A673 (cell line): Measurements from ENCODE around the gene HNRNPUL2. TPM values are rescaled to one million over a fixed set of nuclear protein-coding genes. Genes with fewer than 3 reads are reported as not detected.

Experiments used
- BruUV-seq: library from RNA; stranded (reverse); fragments of 400-500 nt; replicated peaks from 2 replicates; lab custom pipeline; 2021; lab: Mats Ljungman, UMichigan
- CTCF ChIA-PET: fragments of 300-600 bp; sonication (Branson Sonifier 250); formaldehyde crosslinking; loops from one replicate; lab custom pipeline; 2022; ENCODE audit warnings: antibody characterized with exemption; lab: Charles Lee
- POLR2A ChIA-PET: fragments of 300-600 bp; sonication (Branson Sonifier 250); formaldehyde crosslinking; loops from one replicate; lab custom pipeline; 2022; ENCODE audit warnings: antibody characterized with exemption; ENCODE audit not compliant: low non-redundant PET; lab: Charles Lee
- DNase-seq: peaks from one replicate; pipeline ENCODE4 v3.0.0-alpha.2; 2015; ENCODE audit warnings: low spot score
- H3K27ac ChIP-seq: fragments of 200-600 bp; sonication (generic); 2 replicates; pipeline ENCODE4 v1.5.1; 2016; ENCODE audit warnings: mixed run types, low read depth, mild to moderate bottlenecking, mixed read lengths, antibody characterized with exemption, low read length; ENCODE audit not compliant: poor library complexity, severe bottlenecking
- H3K27me3 ChIP-seq: fragments of 200-600 bp; sonication (generic); replicated peaks from 2 replicates; pipeline ENCODE4 v1.6.1; 2017; ENCODE audit warnings: mixed run types, low read depth, mild to moderate bottlenecking, mixed read lengths, antibody characterized with exemption, low read length; ENCODE audit not compliant: insufficient read depth, poor library complexity
- H3K36me3 ChIP-seq: fragments of 200-600 bp; sonication (generic); 2 replicates; pipeline ENCODE4 v1.6.1; 2016; ENCODE audit warnings: mixed run types, mild to moderate bottlenecking, mixed read lengths, antibody characterized with exemption, low read length; ENCODE audit not compliant: insufficient read depth, poor library complexity, severe bottlenecking
- H3K4me1 ChIP-seq: fragments of 200-600 bp; sonication (generic); 2 replicates; pipeline ENCODE4 v1.6.1; 2017; ENCODE audit warnings: mixed run types, mild to moderate bottlenecking, mixed read lengths, antibody characterized with exemption, low read length; ENCODE audit not compliant: insufficient read depth, poor library complexity, severe bottlenecking
- H3K4me3 ChIP-seq: fragments of 200-600 bp; sonication (generic); 2 replicates; pipeline ENCODE4 v1.5.1; 2016; ENCODE audit warnings: low read depth, mixed run types, mild to moderate bottlenecking, mixed read lengths, low read length; ENCODE audit not compliant: poor library complexity, severe bottlenecking
- H3K9me3 ChIP-seq: fragments of 200-600 bp; sonication (generic); 2 replicates; pipeline ENCODE4 v1.6.1; 2016; ENCODE audit warnings: mixed run types, low read depth, mild to moderate bottlenecking, mixed read lengths, antibody characterized with exemption, low read length; ENCODE audit not compliant: poor library complexity, severe bottlenecking
- CTCF ChIP-seq: fragments of 300-800, 200-600 bp; sonication (generic); conservative IDR thresholded peaks from 2 replicates; pipeline ENCODE4 v1.5.1; 2017; ENCODE audit warnings: low read depth, mild to moderate bottlenecking, antibody characterized with exemption, low read length, moderate library complexity, mixed read lengths
- EZH2 ChIP-seq: fragments of 200-600 bp; sonication (generic); IDR thresholded peaks from 2 replicates; pipeline ENCODE4 v1.6.1; 2017; ENCODE audit warnings: borderline replicate concordance, low read depth, mild to moderate bottlenecking, mixed read lengths, antibody characterized with exemption, low read length; ENCODE audit not compliant: poor library complexity, severe bottlenecking
- intact Hi-C: fragments of 100-400 bp; cut with micrococcal nuclease; formaldehyde crosslinking; loops from one replicate; pipeline ENCODE4 v1.10.0; 2022; ENCODE audit not compliant: unreplicated experiment
- total RNA-seq: library from RNA; stranded (reverse); gene quantifications from 2 replicates; pipeline ENCODE4 v1.2.3, GENCODE V29; 2021

The HNRNPUL2 gene
- total RNA-seq, 1 experiment from 2014 or later: 104 TPM

- H3K4me3 ChIP-seq: no peak overlapping the region
- H3K27ac ChIP-seq: peak overlapping the region; percentile 10
- CTCF ChIA-PET: no interaction called here
- no peaks in the 10 kb centered on the region for H3K9me3 ChIP-seq
- peaks cover 82% of the 10 kb centered on the region for H3K36me3 ChIP-seq
- DNase-seq: peak; percentile 84
- H3K4me1 ChIP-seq: peaks cover 8% of the 10 kb centered on the region
- TSS peak; percentile 68 for BruUV-seq
- no peaks in the 10 kb centered on the region for H3K27me3 ChIP-seq
- POLR2A ChIA-PET: no interaction called here
- TF ChIP-seq EZH2 (no peak), CTCF (peak; percentile 50)
- intact Hi-C loops: no loop called here
Measured at GRCh38 chr11:62721994-62722393, 5.3 kb downstream of the HNRNPUL2 start.

- Histone ChIP-seq H3K27me3 (no peaks in the 10 kb centered on the region), H3K36me3 (peaks cover 97% of the 10 kb centered on the region), H3K4me3 (no peak overlapping the region), H3K4me1 (peaks cover 4% of the 10 kb centered on the region), H3K27ac (no peak overlapping the region), H3K9me3 (no peaks in the 10 kb centered on the region)
- no TSS peak for BruUV-seq
- ChIA-PET CTCF (no interaction called here), POLR2A (interaction anchor here (0.7 kb wide), 1 partner anchor 8 kb away, joined by 3 read pairs; the partner anchor contains the start of gene HNRNPUL2)
- intact Hi-C loops: no loop called here
- peak; percentile 57 for DNase-seq
- TF ChIP-seq EZH2 (no peak), CTCF (no peak)
Measured at GRCh38 chr11:62719302-62719978, 7.8 kb downstream of the HNRNPUL2 start.

- H3K4me3 ChIP-seq: no peak overlapping the region
- ChIA-PET CTCF (no interaction called here), POLR2A (interaction anchor here (0.6 to 0.7 kb wide), 2 partner anchors 44 to 139 kb away, joined by 6 to 8 read pairs; no protein-coding TSS in a partner anchor)
- no TSS peak for BruUV-seq
- peaks cover 4% of the 10 kb centered on the region for H3K4me1 ChIP-seq
- peaks cover 96% of the 10 kb centered on the region for H3K36me3 ChIP-seq
- no peaks in the 10 kb centered on the region for H3K9me3 ChIP-seq
- peak overlapping the region; percentile 2 for H3K27ac ChIP-seq
- H3K27me3 ChIP-seq: no peaks in the 10 kb centered on the region
- DNase-seq: no peak
- intact Hi-C loops: no loop called here
- TF ChIP-seq CTCF (no peak), EZH2 (no peak)
Measured at GRCh38 chr11:62716816-62717215, 10.4 kb downstream of the HNRNPUL2 start.
